Stimulated activated CD8-positive, alpha-beta memory T cell treated with anti-CD3 and anti-CD28 coated beads, Interleukin-4, amount 100 ng/mL, for 24 hours (primary cell): ENCODE results near the gene MARCHF3.

Experiments
- DNase-seq: peaks from one replicate; pipeline ENCODE4 v3.0.0-alpha.2; 2020; ENCODE audit warnings: low read depth

The MARCHF3 gene

GRCh38 chr5:126982926-126983873 is 47.2 kb downstream of the MARCHF3 start:
- no peak for DNase-seq

DNA sequence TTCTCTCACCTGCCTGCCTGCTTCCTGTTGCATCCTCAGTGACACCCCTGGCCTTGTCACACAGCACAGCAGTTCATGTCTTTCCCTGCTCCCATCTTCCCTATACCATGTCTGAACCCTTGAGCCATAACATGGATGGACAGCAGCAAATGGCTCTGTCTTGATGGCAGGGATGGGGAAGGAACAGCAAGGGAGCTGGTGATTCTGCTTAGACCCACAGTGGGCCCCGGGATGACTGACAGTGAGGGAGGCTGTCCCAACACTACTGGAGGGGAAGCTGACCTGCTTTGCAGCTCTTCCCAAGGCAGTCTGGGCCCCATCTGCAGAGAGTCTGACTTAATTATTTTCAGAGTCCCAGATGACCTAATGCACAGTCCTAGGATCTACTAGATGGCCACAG is 48.2 kb downstream of the MARCHF3 start:
- DNase-seq, result no peak

DNA sequence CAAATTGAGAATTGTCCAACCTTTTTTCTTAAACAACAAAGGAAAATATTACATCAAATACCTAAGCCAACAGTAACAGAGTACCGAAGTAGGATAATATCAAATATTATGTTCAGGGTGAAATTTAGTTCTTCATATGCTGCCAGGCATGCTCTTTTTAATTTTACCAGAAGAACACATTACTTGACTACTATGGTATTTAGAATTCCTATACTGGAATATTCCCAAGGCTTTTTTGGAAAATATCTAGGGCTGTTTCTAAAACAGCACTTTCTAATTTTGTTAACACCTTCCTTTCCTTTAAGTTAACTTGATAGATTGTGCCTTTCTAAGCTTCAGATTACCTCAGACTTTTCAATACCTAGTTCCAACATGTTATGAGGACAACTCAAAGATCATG is 48.7 kb downstream of the MARCHF3 start:
- no peak for DNase-seq

- DNase-seq, result no peak
Measured at GRCh38 chr5:126981222-126981621, 49.1 kb downstream of the MARCHF3 start.

- no peak for DNase-seq
Measured at GRCh38 chr5:126978258-126978657, 52.1 kb downstream of the MARCHF3 start.

GRCh38 chr5:126976520-126977172 is 53.7 kb downstream of the MARCHF3 start:
- DNase-seq, result no peak

DNA sequence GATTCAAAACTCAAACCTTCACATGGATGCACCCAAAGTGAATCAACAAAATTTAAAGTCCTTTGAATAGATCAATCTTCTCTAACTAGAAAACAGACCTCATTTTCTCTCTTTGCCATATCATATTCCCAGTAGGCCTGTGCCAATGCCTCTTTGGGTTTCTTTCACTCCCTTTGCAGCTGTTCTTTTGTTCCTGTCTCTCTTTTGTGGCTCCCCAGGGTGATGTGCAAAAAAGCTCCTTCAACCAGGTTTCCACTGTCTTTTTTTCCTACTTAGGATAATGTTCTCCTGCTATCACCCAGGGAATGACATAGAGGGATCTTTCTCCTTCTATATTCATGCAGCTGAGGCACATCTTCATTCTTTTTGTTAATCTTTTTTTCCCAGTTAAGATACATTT is 54.6 kb downstream of the MARCHF3 start:
- no peak for DNase-seq

- no peak for DNase-seq
Measured at GRCh38 chr5:126973193-126973592, 57.2 kb downstream of the MARCHF3 start.

GRCh38 chr5:126972062-126972895 is 58.1 kb downstream of the MARCHF3 start:
- no peak for DNase-seq

DNA sequence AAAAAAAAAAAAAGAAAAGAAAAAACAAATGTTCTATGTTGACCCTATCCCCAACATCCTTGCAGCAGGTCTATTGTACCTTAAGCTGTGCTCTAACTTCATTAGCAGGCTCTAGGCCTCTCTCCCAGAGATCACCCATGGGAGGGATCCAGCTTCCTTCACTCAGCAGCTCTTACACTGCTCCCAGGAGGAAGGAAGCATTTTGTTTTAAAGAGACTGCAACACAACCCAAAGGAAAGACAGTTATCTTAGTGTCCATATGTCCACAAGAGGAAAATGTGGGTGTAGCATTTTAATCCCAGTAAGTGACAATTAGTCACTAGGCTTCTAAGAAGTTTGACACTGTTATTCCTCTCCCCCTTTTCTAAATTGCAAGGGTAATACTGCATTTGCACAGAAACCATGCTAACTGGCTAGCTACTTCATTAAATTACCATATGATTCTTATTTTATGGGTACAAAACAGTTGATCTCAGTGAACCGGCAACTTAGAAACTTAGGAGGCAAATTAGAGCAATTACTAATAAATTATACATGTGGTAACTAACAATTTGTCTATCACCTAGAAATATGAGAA is 58.8 kb downstream of the MARCHF3 start:
- DNase-seq, result no peak

DNA sequence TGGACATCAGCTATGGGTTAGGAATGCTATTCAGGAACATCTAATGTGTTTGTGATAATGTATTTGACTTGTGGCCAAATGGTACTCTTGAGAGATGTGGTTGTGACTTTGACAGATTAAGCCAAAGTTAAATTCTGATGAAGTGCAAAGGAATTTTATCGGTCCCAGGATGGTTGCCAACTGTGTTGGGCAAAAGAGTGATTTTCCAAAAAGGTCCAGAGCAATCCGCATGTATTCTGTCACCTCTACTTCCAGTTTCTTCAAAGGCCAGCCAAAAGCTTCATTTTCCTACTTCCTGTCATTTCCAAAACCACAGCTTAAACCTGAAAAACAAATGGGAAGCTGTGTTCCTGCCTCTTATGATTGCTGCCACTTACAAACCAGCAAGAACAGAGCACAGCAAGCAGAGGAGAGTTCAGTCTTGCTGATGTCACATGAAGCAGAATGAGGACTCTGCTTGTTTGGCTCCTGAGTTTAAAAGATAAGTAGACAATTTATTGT is 59.8 kb downstream of the MARCHF3 start:
- DNase-seq, result no peak

DNA sequence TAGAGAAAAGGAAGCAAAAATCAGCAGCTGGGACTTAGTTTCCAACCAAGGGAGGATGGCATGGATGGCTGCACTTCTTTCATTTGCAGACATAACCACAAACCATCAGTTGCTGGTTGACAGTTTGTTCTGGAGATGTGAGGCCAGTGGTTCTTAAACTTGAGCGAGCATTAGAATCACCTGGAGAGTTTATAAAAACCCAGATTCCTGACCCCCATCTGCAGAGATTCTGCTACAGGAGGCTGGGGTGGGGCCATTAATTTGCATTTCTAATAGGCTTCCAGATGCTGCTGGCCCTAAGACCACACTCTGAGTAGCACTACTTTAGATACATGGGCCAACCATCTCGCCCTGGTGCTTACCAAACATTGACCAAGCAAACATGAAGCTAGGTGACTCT is 60.8 kb downstream of the MARCHF3 start:
- no peak for DNase-seq

GRCh38 chr5:126967808-126968466 is 62.4 kb downstream of the MARCHF3 start:
- no peak for DNase-seq

GRCh38 chr5:126965487-126965886 is 64.9 kb downstream of the MARCHF3 start:
- no peak for DNase-seq

- no peak for DNase-seq
Measured at GRCh38 chr5:126965061-126965475, 65.3 kb downstream of the MARCHF3 start.

GRCh38 chr5:126963822-126964375 is 66.5 kb downstream of the MARCHF3 start:
- DNase-seq, result no peak

GRCh38 chr5:126961702-126962101 is 68.7 kb downstream of the MARCHF3 start:
- no peak for DNase-seq

- no peak for DNase-seq
Measured at GRCh38 chr5:126961128-126961527, 69.2 kb downstream of the MARCHF3 start.

DNA sequence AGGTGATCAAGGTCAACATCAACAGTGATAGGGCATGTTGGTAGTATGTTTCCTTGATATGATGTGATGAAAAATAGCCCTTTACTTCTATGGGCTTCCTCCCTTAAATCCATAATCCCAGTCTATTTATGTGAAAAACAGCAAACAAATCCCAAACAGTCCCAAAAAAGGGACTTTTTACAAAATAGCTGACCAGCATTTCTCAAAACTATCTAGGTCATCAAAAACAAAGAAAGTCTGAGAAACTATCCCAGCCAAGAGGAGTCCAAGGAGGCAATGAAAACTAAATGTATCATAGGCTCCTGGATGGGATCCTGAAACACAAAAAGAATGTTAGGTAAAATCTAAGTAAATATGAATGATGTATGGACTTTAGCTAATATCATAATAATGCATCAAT is 71.2 kb downstream of the MARCHF3 start:
- DNase-seq, result no peak

DNA sequence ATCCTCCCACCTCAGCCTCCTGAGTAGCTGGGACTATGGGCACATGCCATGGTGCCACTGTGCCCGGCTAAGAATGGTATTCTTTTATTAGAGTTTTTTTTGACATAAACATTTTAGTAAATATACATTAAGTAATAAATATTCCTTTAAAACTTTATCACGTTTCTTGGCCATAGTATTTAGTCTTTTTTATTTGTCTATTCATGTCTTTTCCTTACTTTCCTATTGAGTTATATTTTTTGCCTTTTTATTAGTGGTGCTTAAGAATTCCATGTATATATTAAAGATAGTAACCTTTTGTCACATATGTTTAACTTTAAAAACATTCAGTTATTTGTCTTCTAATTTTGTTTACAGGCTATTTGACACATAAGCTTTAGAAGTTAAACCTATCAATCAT is 73.4 kb downstream of the MARCHF3 start:
- DNase-seq, result no peak

DNA sequence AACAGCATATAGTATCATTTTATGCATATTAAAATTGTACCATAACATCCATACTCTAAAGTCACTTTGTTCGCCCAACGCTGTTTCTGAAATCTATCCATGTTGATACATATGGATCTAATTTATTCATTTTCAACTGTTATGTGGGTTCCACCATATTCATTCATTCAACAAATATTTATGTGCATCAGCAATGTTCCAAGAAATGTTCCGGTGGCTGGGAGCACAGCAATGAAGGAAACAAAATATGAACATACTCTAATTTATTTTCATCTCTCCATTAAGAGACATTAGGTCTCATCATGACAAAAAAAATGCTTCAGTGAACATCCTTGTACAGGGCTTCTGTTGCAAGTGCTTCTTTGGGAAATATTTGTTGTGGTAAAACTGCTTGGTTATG is 75.4 kb downstream of the MARCHF3 start:
- no peak for DNase-seq
